Caco-2 (cell line): ENCODE data around the gene LYPD4. TPM values are rescaled to one million over a fixed set of nuclear protein-coding genes. Genes with fewer than 3 reads are reported as not detected.

Source experiments
- BruUV-seq: library from RNA; stranded (reverse); fragments of 400-500 nt; replicated peaks from 2 replicates; lab custom pipeline; 2021; lab: Mats Ljungman, UMichigan
- CTCF ChIA-PET: fragments of 300-600 bp; sonication (Branson Sonifier 250); formaldehyde crosslinking; loops from one replicate; lab custom pipeline; 2022; ENCODE audit warnings: antibody characterized with exemption; lab: Charles Lee
- POLR2A ChIA-PET: fragments of 300-600 bp; sonication (Branson Sonifier 250); formaldehyde crosslinking; loops from one replicate; lab custom pipeline; 2022; ENCODE audit warnings: antibody characterized with exemption; lab: Charles Lee
- DNase-seq, 2 experiments: peaks; one replicate each; pipeline versions ENCODE4 v3.0.0 to v3.0.0-alpha.2; 2020 to 2022
- H3K27me3 ChIP-seq: replicated peaks from 2 replicates; pipeline ENCODE4 v1.6.0; 2011; ENCODE audit warnings: low read length; ENCODE audit not compliant: control insufficient read depth, insufficient read depth
- H3K36me3 ChIP-seq: 2 replicates; pipeline ENCODE4 v1.5.1; 2011; ENCODE audit warnings: low read length; ENCODE audit not compliant: control insufficient read depth, insufficient read depth
- H3K4me1 ChIP-seq: fragments of 250-450 bp; sonication (Bioruptor Pico); 2 replicates; pipeline ENCODE4 v1.5.1; 2020; ENCODE audit warnings: mild to moderate bottlenecking
- H3K4me3 ChIP-seq: 2 replicates; pipeline ENCODE4 v1.5.1; 2011; ENCODE audit warnings: low read depth, mild to moderate bottlenecking, control low read depth, low read length
- H3K9me3 ChIP-seq: fragments of 250-450 bp; sonication (Bioruptor Pico); 2 replicates; pipeline ENCODE4 v1.5.1; 2020; ENCODE audit warnings: mild to moderate bottlenecking, moderate library complexity
- H3K27ac Mint-ChIP-seq: one replicate; pipeline ENCODE4 v1.8.0; 2022; ENCODE audit warnings: mixed read lengths; ENCODE audit not compliant: unreplicated experiment
- H3K27me3 Mint-ChIP-seq: one replicate; pipeline ENCODE4 v1.8.0; 2022; ENCODE audit warnings: mixed read lengths; ENCODE audit not compliant: insufficient read depth, unreplicated experiment
- H3K36me3 Mint-ChIP-seq: one replicate; pipeline ENCODE4 v1.8.0; 2022; ENCODE audit warnings: mild to moderate bottlenecking, mixed read lengths; ENCODE audit not compliant: insufficient read depth, unreplicated experiment
- H3K4me1 Mint-ChIP-seq: one replicate; pipeline ENCODE4 v1.8.0; 2022; ENCODE audit warnings: low read depth, mixed read lengths; ENCODE audit not compliant: unreplicated experiment
- H3K4me3 Mint-ChIP-seq: one replicate; pipeline ENCODE4 v1.8.0; 2022; ENCODE audit warnings: mild to moderate bottlenecking, moderate library complexity, mixed read lengths; ENCODE audit not compliant: unreplicated experiment
- H3K9me3 Mint-ChIP-seq: one replicate; pipeline ENCODE4 v1.8.0; 2022; ENCODE audit warnings: mixed read lengths; ENCODE audit not compliant: unreplicated experiment
- CTCF ChIP-seq, 2 experiments: fragments of 200-600 bp in 1 of 2; IDR thresholded peaks; 1 replicate in 1 of 2; 2 replicates in 1 of 2; pipeline versions ENCODE4 v1.5.1 to v1.8.0; 2011 to 2022; ENCODE audit warnings: antibody characterized with exemption in 1 of 2, control low read depth in 1 of 2, inconsistent platforms in 1 of 2, low read depth in 1 of 2, low read length in 1 of 2, mild to moderate bottlenecking in 1 of 2, moderate library complexity in 1 of 2; ENCODE audit not compliant: insufficient read depth in 1 of 2, severe bottlenecking in 1 of 2, unreplicated experiment in 1 of 2
- intact Hi-C: fragments of 100-400 bp; cut with micrococcal nuclease; formaldehyde crosslinking; loops from one replicate; pipeline ENCODE4 v1.10.0; 2022; ENCODE audit not compliant: unreplicated experiment
- total RNA-seq: library from RNA; stranded (reverse); gene quantifications from 2 replicates; pipeline ENCODE4 v1.2.3, GENCODE V29; 2022

Gene LYPD4
- total RNA-seq, 1 experiment from 2014 or later = not detected

GRCh38 chr19:41868989-41869300 is 24.5 kb upstream of the LYPD4 start:
- peaks cover 20% of the 10 kb centered on the region for H3K4me1 ChIP-seq
- no peaks in the 10 kb centered on the region for H3K9me3 ChIP-seq
- H3K27me3 ChIP-seq = no peaks in the 10 kb centered on the region
- Mint-ChIP-seq H3K4me3 (no peak overlapping the region), H3K36me3 (peaks cover 100% of the 10 kb centered on the region), H3K4me1 (peaks cover 14% of the 10 kb centered on the region), H3K27me3 (no peaks in the 10 kb centered on the region), H3K9me3 (no peaks in the 10 kb centered on the region), H3K27ac (no peak overlapping the region)
- no TSS peak for BruUV-seq
- ChIA-PET CTCF (no interaction called here), POLR2A (interaction anchor here (0.6 to 1.5 kb wide), 3 partner anchors 9 to 502 kb away, joined by 5 to 21 read pairs (median 14); partner anchors contain the start of gene RPS19)
- TF ChIP-seq CTCF (IDR thresholded peaks at IDR 0.05; ENCODE audit: insufficient read depth in 1 of 2, low read depth in 1 of 2, low read length in 1 of 2, severe bottlenecking in 1 of 2, unreplicated experiment in 1 of 2) = no peak
- no peak overlapping the region for H3K4me3 ChIP-seq
- intact Hi-C loops = no loop called here
- no peak for DNase-seq
- peaks cover 15% of the 10 kb centered on the region for H3K36me3 ChIP-seq

- no peaks in the 10 kb centered on the region for H3K27me3 ChIP-seq
- H3K9me3 ChIP-seq = no peaks in the 10 kb centered on the region
- no TSS peak for BruUV-seq
- no peak for TF ChIP-seq CTCF (IDR thresholded peaks at IDR 0.05; ENCODE audit: insufficient read depth in 1 of 2, low read depth in 1 of 2, low read length in 1 of 2, severe bottlenecking in 1 of 2, unreplicated experiment in 1 of 2)
- POLR2A ChIA-PET = interaction anchor here (0.6 to 1.5 kb wide), 3 partner anchors 9 to 503 kb away, joined by 5 to 21 read pairs (median 14); partner anchors contain the start of gene RPS19
- H3K4me1 ChIP-seq = peaks cover 20% of the 10 kb centered on the region
- H3K27ac Mint-ChIP-seq = peak overlapping the region; percentile 64
- DNase-seq = peak in 1 of 2 experiments; percentile 32
- peaks cover 15% of the 10 kb centered on the region for H3K36me3 ChIP-seq
- H3K4me3 Mint-ChIP-seq = no peak overlapping the region
- peaks cover 14% of the 10 kb centered on the region for H3K4me1 Mint-ChIP-seq
- CTCF ChIA-PET = interaction anchor here (0.6 kb wide), 1 partner anchor 1548 kb away, joined by 9 read pairs; no protein-coding TSS in a partner anchor
- H3K36me3 Mint-ChIP-seq = peaks cover 100% of the 10 kb centered on the region
- H3K9me3 Mint-ChIP-seq = no peaks in the 10 kb centered on the region
- H3K27me3 Mint-ChIP-seq = no peaks in the 10 kb centered on the region
- intact Hi-C loops = no loop called here
- no peak overlapping the region for H3K4me3 ChIP-seq
These were observed 23.9 kb upstream of the LYPD4 start for GRCh38 chr19:41868120-41868988.

GRCh38 chr19:41866284-41866683 is 21.8 kb upstream of the LYPD4 start:
- CTCF ChIA-PET = no interaction called here
- no peak for TF ChIP-seq CTCF (IDR thresholded peaks at IDR 0.05; ENCODE audit: insufficient read depth in 1 of 2, low read depth in 1 of 2, low read length in 1 of 2, severe bottlenecking in 1 of 2, unreplicated experiment in 1 of 2)
- peaks cover 14% of the 10 kb centered on the region for H3K4me1 Mint-ChIP-seq
- Histone ChIP-seq H3K27me3 (no peaks in the 10 kb centered on the region), H3K4me3 (no peak overlapping the region), H3K4me1 (peaks cover 31% of the 10 kb centered on the region), H3K9me3 (no peaks in the 10 kb centered on the region), H3K36me3 (peaks cover 26% of the 10 kb centered on the region)
- peak overlapping the region; percentile 6 for H3K4me3 Mint-ChIP-seq
- no peaks in the 10 kb centered on the region for H3K9me3 Mint-ChIP-seq
- H3K36me3 Mint-ChIP-seq = peaks cover 100% of the 10 kb centered on the region
- POLR2A ChIA-PET = interaction anchor here (0.7 kb wide), 1 partner anchor 18 kb away, joined by 4 read pairs; no protein-coding TSS in a partner anchor
- intact Hi-C loops = no loop called here
- DNase-seq = peak in 1 of 2 experiments; percentile 45
- no TSS peak for BruUV-seq
- no peaks in the 10 kb centered on the region for H3K27me3 Mint-ChIP-seq
- peak overlapping the region; percentile 47 for H3K27ac Mint-ChIP-seq
